ENCODE data around the gene CDH23. TPM values are rescaled to one million over a fixed set of nuclear protein-coding genes. Genes with fewer than 3 reads are reported as not detected.

Gene CDH23
- total RNA-seq, 1 experiment from 2014 or later, result 0.34 TPM

GRCh38 chr10:71711052-71711623 lies 314.4 kb downstream of the CDH23 start:
- ChIA-PET CTCF (interaction anchor here (0.6 to 0.7 kb wide), 2 partner anchors 228 to 326 kb away, joined by 3 read pairs; no protein-coding TSS in a partner anchor), POLR2A (no interaction called here)
- Histone ChIP-seq H3K4me1 (peaks cover 10% of the 10 kb centered on the region), H3K27me3 (replicated peaks; ENCODE audit: control insufficient read depth, insufficient read depth, low read length) (no peaks in the 10 kb centered on the region), H3K9me3 (no peaks in the 10 kb centered on the region), H3K36me3 (ENCODE audit: control insufficient read depth, insufficient read depth, low read length) (no peaks in the 10 kb centered on the region), H3K4me3 (ENCODE audit: low read depth, low read length) (no peak overlapping the region)
- intact Hi-C loops (cut with micrococcal nuclease; ENCODE audit: unreplicated experiment), result loop anchor here (5.0 kb wide), 1 partner anchor 61 kb away; the partner anchor contains the start of gene VSIR
- Mint-ChIP-seq H3K27me3 (ENCODE audit: insufficient read depth, unreplicated experiment) (no peaks in the 10 kb centered on the region), H3K4me3 (ENCODE audit: unreplicated experiment) (no peak overlapping the region), H3K9me3 (ENCODE audit: unreplicated experiment) (no peaks in the 10 kb centered on the region), H3K36me3 (ENCODE audit: insufficient read depth, unreplicated experiment) (no peaks in the 10 kb centered on the region), H3K27ac (ENCODE audit: unreplicated experiment) (no peak overlapping the region), H3K4me1 (ENCODE audit: low read depth, unreplicated experiment) (no peaks in the 10 kb centered on the region)
- BruUV-seq (replicated peaks), result no TSS peak
- no peak for TF ChIP-seq CTCF (IDR thresholded peaks at IDR 0.05; ENCODE audit: insufficient read depth in 1 of 2, low read depth in 1 of 2, low read length in 1 of 2, severe bottlenecking in 1 of 2, unreplicated experiment in 1 of 2)
- no peak for DNase-seq

- no peak overlapping the region for H3K4me3 ChIP-seq (ENCODE audit: low read depth, low read length)
- no peaks in the 10 kb centered on the region for H3K36me3 ChIP-seq (ENCODE audit: control insufficient read depth, insufficient read depth, low read length)
- Mint-ChIP-seq H3K9me3 (ENCODE audit: unreplicated experiment) (no peaks in the 10 kb centered on the region), H3K27ac (ENCODE audit: unreplicated experiment) (no peak overlapping the region), H3K4me1 (ENCODE audit: low read depth, unreplicated experiment) (no peaks in the 10 kb centered on the region), H3K27me3 (ENCODE audit: insufficient read depth, unreplicated experiment) (no peaks in the 10 kb centered on the region), H3K36me3 (ENCODE audit: insufficient read depth, unreplicated experiment) (no peaks in the 10 kb centered on the region), H3K4me3 (ENCODE audit: unreplicated experiment) (no peak overlapping the region)
- H3K9me3 ChIP-seq, result no peaks in the 10 kb centered on the region
- CTCF ChIA-PET, result interaction anchor here (0.8 kb wide), 1 partner anchor 16 kb away, joined by 3 read pairs; no protein-coding TSS in a partner anchor
- no peak for TF ChIP-seq CTCF (IDR thresholded peaks at IDR 0.05; ENCODE audit: insufficient read depth in 1 of 2, low read depth in 1 of 2, low read length in 1 of 2, severe bottlenecking in 1 of 2, unreplicated experiment in 1 of 2)
- peaks cover 10% of the 10 kb centered on the region for H3K4me1 ChIP-seq
- BruUV-seq (replicated peaks), result no TSS peak
- POLR2A ChIA-PET, result no interaction called here
- H3K27me3 ChIP-seq (replicated peaks; ENCODE audit: control insufficient read depth, insufficient read depth, low read length), result no peaks in the 10 kb centered on the region
- intact Hi-C loops (cut with micrococcal nuclease; ENCODE audit: unreplicated experiment), result loop anchor here (5.0 kb wide), 1 partner anchor 60 kb away; the partner anchor contains the start of gene VSIR
- DNase-seq, result no peak
Measured at GRCh38 chr10:71712170-71712569, 315.4 kb downstream of the CDH23 start.

GRCh38 chr10:71712572-71713134 lies 315.9 kb downstream of the CDH23 start:
- Mint-ChIP-seq H3K27ac (ENCODE audit: unreplicated experiment) (no peak overlapping the region), H3K4me1 (ENCODE audit: low read depth, unreplicated experiment) (no peaks in the 10 kb centered on the region), H3K9me3 (ENCODE audit: unreplicated experiment) (no peaks in the 10 kb centered on the region), H3K4me3 (ENCODE audit: unreplicated experiment) (no peak overlapping the region), H3K27me3 (ENCODE audit: insufficient read depth, unreplicated experiment) (no peaks in the 10 kb centered on the region), H3K36me3 (ENCODE audit: insufficient read depth, unreplicated experiment) (no peaks in the 10 kb centered on the region)
- DNase-seq, result no peak
- CTCF ChIA-PET, result interaction anchor here (0.8 kb wide), 1 partner anchor 16 kb away, joined by 3 read pairs; no protein-coding TSS in a partner anchor
- no peaks in the 10 kb centered on the region for H3K27me3 ChIP-seq (replicated peaks; ENCODE audit: control insufficient read depth, insufficient read depth, low read length)
- no peak for TF ChIP-seq CTCF (IDR thresholded peaks at IDR 0.05; ENCODE audit: insufficient read depth in 1 of 2, low read depth in 1 of 2, low read length in 1 of 2, severe bottlenecking in 1 of 2, unreplicated experiment in 1 of 2)
- no peaks in the 10 kb centered on the region for H3K9me3 ChIP-seq
- POLR2A ChIA-PET, result no interaction called here
- intact Hi-C loops (cut with micrococcal nuclease; ENCODE audit: unreplicated experiment), result loop anchor here (5.0 kb wide), 1 partner anchor 60 kb away; the partner anchor contains the start of gene VSIR
- no peaks in the 10 kb centered on the region for H3K36me3 ChIP-seq (ENCODE audit: control insufficient read depth, insufficient read depth, low read length)
- no TSS peak for BruUV-seq (replicated peaks)
- no peak overlapping the region for H3K4me3 ChIP-seq (ENCODE audit: low read depth, low read length)
- H3K4me1 ChIP-seq, result peaks cover 10% of the 10 kb centered on the region

All from Caco-2 (cell line).